WTC11 (cell line): ENCODE data around the gene PRODH. TPM values are rescaled to one million over a fixed set of nuclear protein-coding genes. Genes with fewer than 3 reads are reported as not detected.

ENCODE experiments used
- ATAC-seq: fragments of 200-7000 bp; cut with Tn5 transposase; 2 replicates; pipeline ENCODE4 v1.10.0; 2021; ENCODE audit warnings: mild to moderate bottlenecking, moderate library complexity
- CTCF ChIA-PET: fragments of 300-600 bp; sonication (Branson Sonifier 250); formaldehyde crosslinking; loops from one replicate; lab custom pipeline; 2021; ENCODE audit warnings: antibody characterized with exemption; lab: Charles Lee
- POLR2A ChIA-PET: fragments of 350-600 bp; sonication (Branson Sonifier 250); formaldehyde crosslinking; loops from one replicate; lab custom pipeline; 2021; ENCODE audit warnings: antibody characterized with exemption; lab: Charles Lee
- DNase-seq: peaks from one replicate; pipeline ENCODE4 v3.0.0; 2021; ENCODE audit warnings: low spot score
- H3K27ac Mint-ChIP-seq: 2 replicates; pipeline ENCODE4 v1.8.0; 2021; ENCODE audit warnings: mixed read lengths
- H3K27me3 Mint-ChIP-seq: 2 replicates; pipeline ENCODE4 v1.8.0; 2021; ENCODE audit warnings: low read depth, mild to moderate bottlenecking, moderate library complexity, mixed read lengths
- H3K36me3 Mint-ChIP-seq: 2 replicates; pipeline ENCODE4 v1.8.0; 2021; ENCODE audit warnings: mixed read lengths
- H3K4me1 Mint-ChIP-seq: 2 replicates; pipeline ENCODE4 v1.8.0; 2022; ENCODE audit warnings: mixed read lengths
- H3K4me3 Mint-ChIP-seq: 2 replicates; pipeline ENCODE4 v1.8.0; 2021; ENCODE audit warnings: mild to moderate bottlenecking, moderate library complexity, mixed read lengths
- H3K9me3 Mint-ChIP-seq: 2 replicates; pipeline ENCODE4 v1.8.0; 2021; ENCODE audit warnings: mixed read lengths
- ATF1 ChIP-seq: sonication (generic); formaldehyde crosslinking; IDR thresholded peaks from 2 replicates; pipeline ENCODE4 v1.8.1; 2023; ENCODE audit warnings: mild to moderate bottlenecking, moderate library complexity, missing genetic modification reagents
- CBFB ChIP-seq: sonication (generic); formaldehyde crosslinking; IDR thresholded peaks from 2 replicates; pipeline ENCODE4 v1.8.1; 2022; ENCODE audit warnings: mild to moderate bottlenecking, low read depth, missing genetic modification reagents
- ESRRA ChIP-seq: sonication (generic); formaldehyde crosslinking; IDR thresholded peaks from 2 replicates; pipeline ENCODE4 v1.8.1; 2022; ENCODE audit warnings: mild to moderate bottlenecking, missing genetic modification reagents, borderline replicate concordance
- FOXP1 ChIP-seq: sonication (generic); formaldehyde crosslinking; IDR thresholded peaks from 2 replicates; pipeline ENCODE4 v1.8.0; 2022; ENCODE audit warnings: missing genetic modification reagents, mild to moderate bottlenecking, moderate library complexity, borderline replicate concordance
- GABPB1 ChIP-seq: sonication (generic); formaldehyde crosslinking; IDR thresholded peaks from 2 replicates; pipeline ENCODE4 v1.8.1; 2023; ENCODE audit warnings: mild to moderate bottlenecking, missing genetic modification reagents
- GRHL2 ChIP-seq: fragments of 250-450 bp; sonication (Bioruptor Pico); IDR thresholded peaks from 2 replicates; pipeline ENCODE4 v1.8.0; 2022; ENCODE audit warnings: mild to moderate bottlenecking, moderate library complexity; ENCODE audit not compliant: insufficient replicate concordance, severe bottlenecking
- KAT7 ChIP-seq: sonication (generic); formaldehyde crosslinking; IDR thresholded peaks from 2 replicates; pipeline ENCODE4 v1.8.1; 2023; ENCODE audit warnings: missing genetic modification reagents, mild to moderate bottlenecking, borderline replicate concordance
- MYBL2 ChIP-seq: sonication (generic); formaldehyde crosslinking; IDR thresholded peaks from 2 replicates; pipeline ENCODE4 v1.8.1; 2023; ENCODE audit warnings: mild to moderate bottlenecking, moderate library complexity, missing genetic modification reagents
- NFE2L1 ChIP-seq: sonication (generic); formaldehyde crosslinking; IDR thresholded peaks from 2 replicates; pipeline ENCODE4 v1.8.1; 2023; ENCODE audit warnings: missing genetic modification reagents
- NR1H2 ChIP-seq: sonication (generic); formaldehyde crosslinking; IDR thresholded peaks from 2 replicates; pipeline ENCODE4 v1.9.0; 2021; ENCODE audit warnings: mild to moderate bottlenecking, moderate library complexity, missing genetic modification reagents
- NR2C2 ChIP-seq: sonication (generic); formaldehyde crosslinking; IDR thresholded peaks from 2 replicates; pipeline ENCODE4 v1.8.0; 2022; ENCODE audit warnings: mild to moderate bottlenecking, missing genetic modification reagents
- PRRX2 ChIP-seq: fragments of 250-450 bp; sonication (Bioruptor Pico); IDR thresholded peaks from 2 replicates; pipeline ENCODE4 v1.8.0; 2021; ENCODE audit warnings: mild to moderate bottlenecking
- SMAD3 ChIP-seq: sonication (generic); formaldehyde crosslinking; IDR thresholded peaks from 2 replicates; pipeline ENCODE4 v1.8.0; 2022; ENCODE audit warnings: missing genetic modification reagents, mild to moderate bottlenecking, borderline replicate concordance
- SMAD4 ChIP-seq: sonication (generic); formaldehyde crosslinking; IDR thresholded peaks from 2 replicates; pipeline ENCODE4 v1.8.0; 2022; ENCODE audit warnings: mild to moderate bottlenecking, missing genetic modification reagents
- SOX15 ChIP-seq: fragments of 250-450 bp; sonication (Bioruptor Pico); IDR thresholded peaks from 2 replicates; pipeline ENCODE4 v1.9.0; 2021; ENCODE audit warnings: mild to moderate bottlenecking
- TCF7 ChIP-seq: sonication (generic); formaldehyde crosslinking; IDR thresholded peaks from 2 replicates; pipeline ENCODE4 v1.8.0; 2022; ENCODE audit warnings: mild to moderate bottlenecking, low read depth, missing genetic modification reagents, moderate library complexity
- ZBTB21 ChIP-seq: sonication (generic); formaldehyde crosslinking; IDR thresholded peaks from 2 replicates; pipeline ENCODE4 v1.8.1; 2023; ENCODE audit warnings: mild to moderate bottlenecking, missing genetic modification reagents, borderline replicate concordance
- ZNF317 ChIP-seq: sonication (generic); formaldehyde crosslinking; IDR thresholded peaks from 2 replicates; pipeline ENCODE4 v1.8.1; 2023; ENCODE audit warnings: low read depth, mild to moderate bottlenecking, moderate library complexity, missing genetic modification reagents, borderline replicate concordance
- ZNF423 ChIP-seq: fragments of 250-450 bp; sonication (Bioruptor Pico); IDR thresholded peaks from 2 replicates; pipeline ENCODE4 v2.1.2; 2022; ENCODE audit warnings: mild to moderate bottlenecking, moderate library complexity
- total RNA-seq: library from RNA; stranded (reverse); gene quantifications from 3 replicates; pipeline ENCODE4 v1.2.3, GENCODE V29; 2021
- TF ChIP-seq, protein P1 (sequence below): sonication (generic); formaldehyde crosslinking; IDR thresholded peaks from 2 replicates; pipeline ENCODE4 v1.8.1; 2022; ENCODE audit warnings: low read depth, missing genetic modification reagents, borderline replicate concordance
- TF ChIP-seq, protein P2 (sequence below): sonication (generic); formaldehyde crosslinking; IDR thresholded peaks from 2 replicates; pipeline ENCODE4 v1.8.0; 2022; ENCODE audit warnings: mild to moderate bottlenecking, missing genetic modification reagents
- TF ChIP-seq, protein P3 (sequence below): sonication (generic); formaldehyde crosslinking; conservative IDR thresholded peaks from 2 replicates; pipeline ENCODE4 v1.8.1; 2023; ENCODE audit warnings: mild to moderate bottlenecking, low read depth, missing genetic modification reagents, moderate library complexity
- TF ChIP-seq, protein P4 (sequence below): sonication (generic); formaldehyde crosslinking; IDR thresholded peaks from 2 replicates; pipeline ENCODE4 v1.8.0; 2022; ENCODE audit warnings: mild to moderate bottlenecking, missing genetic modification reagents
- TF ChIP-seq, protein P5 (sequence below): fragments of 250-450 bp; sonication (Bioruptor Pico); IDR thresholded peaks from 2 replicates; pipeline ENCODE4 v1.9.0; 2021; ENCODE audit warnings: mild to moderate bottlenecking, borderline replicate concordance

PRODH gene
- total RNA-seq, 1 experiment from 2014 or later, result 97.3 TPM

DNA sequence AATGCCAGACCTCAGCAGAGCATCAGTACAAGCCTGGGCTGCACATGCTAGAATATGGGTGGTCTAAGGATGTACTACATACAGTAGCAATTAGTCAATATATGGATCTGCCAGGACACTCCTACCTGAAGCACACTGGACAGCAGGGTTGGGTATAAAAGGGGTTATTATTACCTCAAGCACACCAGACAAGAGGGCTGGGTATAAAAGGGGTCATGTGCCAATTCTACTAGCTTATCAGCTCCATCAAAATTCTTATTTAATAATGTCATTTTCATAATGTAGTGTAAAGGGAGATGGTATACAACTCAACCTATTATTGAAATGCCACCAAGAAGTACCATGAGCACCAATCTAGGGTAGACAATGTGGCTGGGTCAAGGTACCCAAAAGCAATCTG, 44.7 kb upstream of the PRODH start:
- ChIA-PET CTCF (interaction anchor here (0.6 to 2.1 kb wide), 2 partner anchors 18 to 41 kb away, joined by 3 to 7 read pairs; no protein-coding TSS in a partner anchor), POLR2A (no interaction called here)
- DNase-seq (no peak), ATAC-seq (no peak)
- TF ChIP-seq, protein P1, sequence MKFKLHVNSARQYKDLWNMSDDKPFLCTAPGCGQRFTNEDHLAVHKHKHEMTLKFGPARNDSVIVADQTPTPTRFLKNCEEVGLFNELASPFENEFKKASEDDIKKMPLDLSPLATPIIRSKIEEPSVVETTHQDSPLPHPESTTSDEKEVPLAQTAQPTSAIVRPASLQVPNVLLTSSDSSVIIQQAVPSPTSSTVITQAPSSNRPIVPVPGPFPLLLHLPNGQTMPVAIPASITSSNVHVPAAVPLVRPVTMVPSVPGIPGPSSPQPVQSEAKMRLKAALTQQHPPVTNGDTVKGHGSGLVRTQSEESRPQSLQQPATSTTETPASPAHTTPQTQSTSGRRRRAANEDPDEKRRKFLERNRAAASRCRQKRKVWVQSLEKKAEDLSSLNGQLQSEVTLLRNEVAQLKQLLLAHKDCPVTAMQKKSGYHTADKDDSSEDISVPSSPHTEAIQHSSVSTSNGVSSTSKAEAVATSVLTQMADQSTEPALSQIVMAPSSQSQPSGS (CRISPR knock-in tag), result no peak
- TF ChIP-seq ATF1 (CRISPR knock-in tag), result no peak
- no peak for TF ChIP-seq FOXP1 (CRISPR knock-in tag)
- TF ChIP-seq NR1H2 (CRISPR knock-in tag), result no peak
- TF ChIP-seq ZNF423 (CRISPR knock-in tag), result no peak
- no peak for TF ChIP-seq SMAD3 (CRISPR knock-in tag)
- H3K4me1 Mint-ChIP-seq, result no peaks in the 10 kb centered on the region
- no peak overlapping the region for H3K4me3 Mint-ChIP-seq
- no peak overlapping the region for H3K27ac Mint-ChIP-seq
- H3K36me3 Mint-ChIP-seq, result peaks cover 10% of the 10 kb centered on the region; the same call in 1 of the 2 replicates
- H3K27me3 Mint-ChIP-seq, result peaks cover 4% of the 10 kb centered on the region; the same call in 1 of the 2 replicates
- peaks cover 21% of the 10 kb centered on the region for H3K9me3 Mint-ChIP-seq

DNA sequence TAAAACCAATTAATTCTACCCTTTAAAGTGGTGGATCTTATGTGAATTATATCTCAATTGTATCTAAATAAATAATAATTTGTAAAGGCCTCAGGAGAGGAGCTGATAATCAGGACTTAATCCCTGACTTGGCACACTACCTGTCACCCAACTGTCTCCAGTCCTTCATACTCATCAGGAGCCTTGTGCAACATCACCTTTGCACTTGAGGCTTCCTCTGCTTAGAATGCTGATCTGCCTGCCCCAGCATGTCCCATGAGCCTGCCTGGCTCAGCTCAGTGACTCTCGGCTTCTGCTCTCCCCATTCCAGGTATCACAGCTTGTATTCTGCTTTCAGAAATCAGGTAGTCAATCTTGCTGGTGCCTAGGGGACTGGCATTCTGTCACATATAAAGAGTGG, 43.9 kb upstream of the PRODH start:
- H3K27ac Mint-ChIP-seq, result no peak overlapping the region
- ATAC-seq (no peak), DNase-seq (no peak)
- H3K4me1 Mint-ChIP-seq, result no peaks in the 10 kb centered on the region
- peaks cover 4% of the 10 kb centered on the region; the same call in 1 of the 2 replicates for H3K27me3 Mint-ChIP-seq
- H3K4me3 Mint-ChIP-seq, result no peak overlapping the region
- CTCF ChIA-PET, result no interaction called here
- POLR2A ChIA-PET, result no interaction called here
- H3K9me3 Mint-ChIP-seq, result peaks cover 21% of the 10 kb centered on the region
- TF ChIP-seq KAT7, result no peak
- TF ChIP-seq ZBTB21 (CRISPR knock-in tag), result no peak
- no peak for TF ChIP-seq ESRRA (CRISPR knock-in tag)
- TF ChIP-seq, all 79 proteins: peak for 0
- H3K36me3 Mint-ChIP-seq, result peaks cover 10% of the 10 kb centered on the region; the same call in 1 of the 2 replicates

DNA sequence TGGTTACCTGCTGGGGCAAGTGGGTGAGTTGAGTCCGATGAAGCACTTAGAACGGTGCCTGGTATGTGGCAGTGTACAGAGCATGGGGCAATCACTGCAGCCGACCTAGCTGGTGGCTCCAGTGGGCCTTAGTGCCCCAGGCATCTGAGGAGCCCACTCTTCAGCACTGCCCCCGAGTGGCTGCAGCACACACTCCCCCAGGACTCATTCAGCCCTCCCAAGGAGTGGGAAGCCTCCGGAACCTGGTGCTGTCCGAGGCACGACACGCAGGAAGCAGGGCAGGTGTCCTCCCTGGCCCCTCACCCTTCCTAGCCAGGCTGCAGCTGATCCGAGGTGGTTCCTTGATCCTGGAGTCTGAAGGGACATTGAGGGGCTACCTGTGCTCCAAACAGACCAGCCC, 42.4 kb upstream of the PRODH start:
- H3K27ac Mint-ChIP-seq, result no peak overlapping the region
- ATAC-seq (no peak), DNase-seq (peak; percentile 9)
- H3K9me3 Mint-ChIP-seq, result peaks cover 21% of the 10 kb centered on the region
- ChIA-PET POLR2A (no interaction called here), CTCF (no interaction called here)
- peaks cover 10% of the 10 kb centered on the region; the same call in 1 of the 2 replicates for H3K36me3 Mint-ChIP-seq
- no peak overlapping the region for H3K4me3 Mint-ChIP-seq
- peaks cover 4% of the 10 kb centered on the region; the same call in 1 of the 2 replicates for H3K27me3 Mint-ChIP-seq
- no peaks in the 10 kb centered on the region for H3K4me1 Mint-ChIP-seq
- TF ChIP-seq SOX15 (CRISPR knock-in tag) (no peak), SMAD4 (no peak), ZNF317 (CRISPR knock-in tag) (no peak), MYBL2 (CRISPR knock-in tag) (no peak), PRRX2 (no peak), GABPB1 (CRISPR knock-in tag) (no peak), TCF7 (CRISPR knock-in tag) (no peak), NFE2L1 (CRISPR knock-in tag) (no peak), NR2C2 (CRISPR knock-in tag) (no peak), GRHL2 (CRISPR knock-in tag) (no peak), CBFB (CRISPR knock-in tag) (no peak)
- TF ChIP-seq, protein P2, sequence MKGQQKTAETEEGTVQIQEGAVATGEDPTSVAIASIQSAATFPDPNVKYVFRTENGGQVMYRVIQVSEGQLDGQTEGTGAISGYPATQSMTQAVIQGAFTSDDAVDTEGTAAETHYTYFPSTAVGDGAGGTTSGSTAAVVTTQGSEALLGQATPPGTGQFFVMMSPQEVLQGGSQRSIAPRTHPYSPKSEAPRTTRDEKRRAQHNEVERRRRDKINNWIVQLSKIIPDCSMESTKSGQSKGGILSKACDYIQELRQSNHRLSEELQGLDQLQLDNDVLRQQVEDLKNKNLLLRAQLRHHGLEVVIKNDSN (CRISPR knock-in tag), result no peak
- TF ChIP-seq, protein P3, sequence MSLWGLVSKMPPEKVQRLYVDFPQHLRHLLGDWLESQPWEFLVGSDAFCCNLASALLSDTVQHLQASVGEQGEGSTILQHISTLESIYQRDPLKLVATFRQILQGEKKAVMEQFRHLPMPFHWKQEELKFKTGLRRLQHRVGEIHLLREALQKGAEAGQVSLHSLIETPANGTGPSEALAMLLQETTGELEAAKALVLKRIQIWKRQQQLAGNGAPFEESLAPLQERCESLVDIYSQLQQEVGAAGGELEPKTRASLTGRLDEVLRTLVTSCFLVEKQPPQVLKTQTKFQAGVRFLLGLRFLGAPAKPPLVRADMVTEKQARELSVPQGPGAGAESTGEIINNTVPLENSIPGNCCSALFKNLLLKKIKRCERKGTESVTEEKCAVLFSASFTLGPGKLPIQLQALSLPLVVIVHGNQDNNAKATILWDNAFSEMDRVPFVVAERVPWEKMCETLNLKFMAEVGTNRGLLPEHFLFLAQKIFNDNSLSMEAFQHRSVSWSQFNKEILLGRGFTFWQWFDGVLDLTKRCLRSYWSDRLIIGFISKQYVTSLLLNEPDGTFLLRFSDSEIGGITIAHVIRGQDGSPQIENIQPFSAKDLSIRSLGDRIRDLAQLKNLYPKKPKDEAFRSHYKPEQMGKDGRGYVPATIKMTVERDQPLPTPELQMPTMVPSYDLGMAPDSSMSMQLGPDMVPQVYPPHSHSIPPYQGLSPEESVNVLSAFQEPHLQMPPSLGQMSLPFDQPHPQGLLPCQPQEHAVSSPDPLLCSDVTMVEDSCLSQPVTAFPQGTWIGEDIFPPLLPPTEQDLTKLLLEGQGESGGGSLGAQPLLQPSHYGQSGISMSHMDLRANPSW, result no peak
- TF ChIP-seq, protein P4, sequence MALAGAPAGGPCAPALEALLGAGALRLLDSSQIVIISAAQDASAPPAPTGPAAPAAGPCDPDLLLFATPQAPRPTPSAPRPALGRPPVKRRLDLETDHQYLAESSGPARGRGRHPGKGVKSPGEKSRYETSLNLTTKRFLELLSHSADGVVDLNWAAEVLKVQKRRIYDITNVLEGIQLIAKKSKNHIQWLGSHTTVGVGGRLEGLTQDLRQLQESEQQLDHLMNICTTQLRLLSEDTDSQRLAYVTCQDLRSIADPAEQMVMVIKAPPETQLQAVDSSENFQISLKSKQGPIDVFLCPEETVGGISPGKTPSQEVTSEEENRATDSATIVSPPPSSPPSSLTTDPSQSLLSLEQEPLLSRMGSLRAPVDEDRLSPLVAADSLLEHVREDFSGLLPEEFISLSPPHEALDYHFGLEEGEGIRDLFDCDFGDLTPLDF, result no peak
- TF ChIP-seq, protein P5, sequence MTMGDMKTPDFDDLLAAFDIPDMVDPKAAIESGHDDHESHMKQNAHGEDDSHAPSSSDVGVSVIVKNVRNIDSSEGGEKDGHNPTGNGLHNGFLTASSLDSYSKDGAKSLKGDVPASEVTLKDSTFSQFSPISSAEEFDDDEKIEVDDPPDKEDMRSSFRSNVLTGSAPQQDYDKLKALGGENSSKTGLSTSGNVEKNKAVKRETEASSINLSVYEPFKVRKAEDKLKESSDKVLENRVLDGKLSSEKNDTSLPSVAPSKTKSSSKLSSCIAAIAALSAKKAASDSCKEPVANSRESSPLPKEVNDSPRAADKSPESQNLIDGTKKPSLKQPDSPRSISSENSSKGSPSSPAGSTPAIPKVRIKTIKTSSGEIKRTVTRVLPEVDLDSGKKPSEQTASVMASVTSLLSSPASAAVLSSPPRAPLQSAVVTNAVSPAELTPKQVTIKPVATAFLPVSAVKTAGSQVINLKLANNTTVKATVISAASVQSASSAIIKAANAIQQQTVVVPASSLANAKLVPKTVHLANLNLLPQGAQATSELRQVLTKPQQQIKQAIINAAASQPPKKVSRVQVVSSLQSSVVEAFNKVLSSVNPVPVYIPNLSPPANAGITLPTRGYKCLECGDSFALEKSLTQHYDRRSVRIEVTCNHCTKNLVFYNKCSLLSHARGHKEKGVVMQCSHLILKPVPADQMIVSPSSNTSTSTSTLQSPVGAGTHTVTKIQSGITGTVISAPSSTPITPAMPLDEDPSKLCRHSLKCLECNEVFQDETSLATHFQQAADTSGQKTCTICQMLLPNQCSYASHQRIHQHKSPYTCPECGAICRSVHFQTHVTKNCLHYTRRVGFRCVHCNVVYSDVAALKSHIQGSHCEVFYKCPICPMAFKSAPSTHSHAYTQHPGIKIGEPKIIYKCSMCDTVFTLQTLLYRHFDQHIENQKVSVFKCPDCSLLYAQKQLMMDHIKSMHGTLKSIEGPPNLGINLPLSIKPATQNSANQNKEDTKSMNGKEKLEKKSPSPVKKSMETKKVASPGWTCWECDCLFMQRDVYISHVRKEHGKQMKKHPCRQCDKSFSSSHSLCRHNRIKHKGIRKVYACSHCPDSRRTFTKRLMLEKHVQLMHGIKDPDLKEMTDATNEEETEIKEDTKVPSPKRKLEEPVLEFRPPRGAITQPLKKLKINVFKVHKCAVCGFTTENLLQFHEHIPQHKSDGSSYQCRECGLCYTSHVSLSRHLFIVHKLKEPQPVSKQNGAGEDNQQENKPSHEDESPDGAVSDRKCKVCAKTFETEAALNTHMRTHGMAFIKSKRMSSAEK (CRISPR knock-in tag), result no peak
